ENCODE measurements around the gene SLC6A17. TPM values are rescaled to one million over a fixed set of nuclear protein-coding genes. Genes with fewer than 3 reads are reported as not detected.

SLC6A17 gene
- total RNA-seq, 1 donor from 2014 or later, result 1.7 TPM

DNA sequence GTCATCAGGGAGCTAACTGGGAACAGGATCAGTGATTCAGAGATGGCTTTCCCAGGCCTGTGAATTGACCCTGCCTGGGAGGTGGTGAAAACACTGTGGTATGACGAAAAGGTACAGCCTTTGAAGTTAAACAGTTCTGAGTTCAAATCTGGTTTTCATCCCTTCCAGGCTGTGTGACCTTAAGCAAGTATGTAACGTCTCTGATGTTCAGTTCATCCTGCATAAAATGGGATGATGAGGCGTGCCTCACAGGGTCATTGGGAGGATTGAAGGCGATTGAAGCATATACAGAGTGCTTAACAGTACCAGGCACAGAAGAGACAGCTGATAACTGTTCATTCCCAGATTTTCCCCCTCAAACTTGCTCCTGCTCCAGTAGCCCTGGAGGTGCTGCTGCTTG lies 70.8 kb downstream of the SLC6A17 start:
- no peaks in the 10 kb centered on the region for H3K9me3 ChIP-seq
- peaks cover 0 to 9% of the 10 kb centered on the region in 2 donors for H3K36me3 ChIP-seq
- DNase-seq (ENCODE audit: extremely low spot score in 2 of 2), result no peak
- H3K4me1 ChIP-seq, result no peaks in the 10 kb centered on the region
- TF ChIP-seq POLR2AphosphoS5 (IDR thresholded peaks at IDR 0.05; ENCODE audit: insufficient read depth in 1 of 2, low read depth in 1 of 2), result no peak
- TF ChIP-seq POLR2A (IDR thresholded peaks at IDR 0.05), result no peak
- TF ChIP-seq CTCF (IDR thresholded peaks at IDR 0.05), result no peak
- no peak overlapping the region for H3K4me3 ChIP-seq
- H3K27ac ChIP-seq, result no peak overlapping the region
- no peaks in the 10 kb centered on the region for H3K27me3 ChIP-seq
- intact Hi-C loops (cut with DNase I), result no loop called here

GRCh38 chr1:110223127-110223526 lies 72.8 kb downstream of the SLC6A17 start:
- H3K9me3 ChIP-seq, result no peaks in the 10 kb centered on the region
- H3K4me1 ChIP-seq, result no peaks in the 10 kb centered on the region
- intact Hi-C loops (cut with DNase I), result no loop called here
- no peak for TF ChIP-seq POLR2AphosphoS5 (IDR thresholded peaks at IDR 0.05; ENCODE audit: insufficient read depth in 1 of 2, low read depth in 1 of 2)
- TF ChIP-seq CTCF (IDR thresholded peaks at IDR 0.05), result no peak
- TF ChIP-seq POLR2A (IDR thresholded peaks at IDR 0.05), result no peak
- H3K27ac ChIP-seq, result no peak overlapping the region
- no peak overlapping the region for H3K4me3 ChIP-seq
- DNase-seq (ENCODE audit: extremely low spot score in 2 of 2), result no peak
- peaks cover 0 to 16% of the 10 kb centered on the region in 2 donors for H3K36me3 ChIP-seq
- no peaks in the 10 kb centered on the region for H3K27me3 ChIP-seq

- Histone ChIP-seq H3K27ac (no peak overlapping the region), H3K4me3 (no peak overlapping the region), H3K4me1 (peaks cover 4% of the 10 kb centered on the region), H3K9me3 (no peaks in the 10 kb centered on the region), H3K36me3 (peaks cover 0 to 16% of the 10 kb centered on the region in 2 donors), H3K27me3 (no peaks in the 10 kb centered on the region)
- DNase-seq (ENCODE audit: extremely low spot score in 2 of 2), result no peak
- TF ChIP-seq POLR2AphosphoS5 (IDR thresholded peaks at IDR 0.05; ENCODE audit: insufficient read depth in 1 of 2, low read depth in 1 of 2) (no peak), CTCF (IDR thresholded peaks at IDR 0.05) (no peak), POLR2A (IDR thresholded peaks at IDR 0.05) (no peak)
- intact Hi-C loops (cut with DNase I), result no loop called here
Observed at GRCh38 chr1:110223581-110223980, 73.3 kb downstream of the SLC6A17 start.

- H3K27me3 ChIP-seq, result no peaks in the 10 kb centered on the region
Observed at GRCh38 chr1:110224240-110224995, 74.1 kb downstream of the SLC6A17 start.

More at GRCh38 chr1:110224240-110224995, 74.1 kb downstream of the SLC6A17 start:
- intact Hi-C loops (cut with DNase I), result no loop called here
- Histone ChIP-seq H3K4me3 (no peak overlapping the region), H3K4me1 (peaks cover 12% of the 10 kb centered on the region), H3K36me3 (peaks cover 0 to 16% of the 10 kb centered on the region in 2 donors), H3K27ac (no peak overlapping the region), H3K9me3 (no peaks in the 10 kb centered on the region)
- no peak for DNase-seq (ENCODE audit: extremely low spot score in 2 of 2)
- TF ChIP-seq POLR2AphosphoS5 (IDR thresholded peaks at IDR 0.05; ENCODE audit: insufficient read depth in 1 of 2, low read depth in 1 of 2) (no peak), POLR2A (IDR thresholded peaks at IDR 0.05) (no peak), CTCF (IDR thresholded peaks at IDR 0.05) (no peak)
